ENCODE data around the gene LSG1.

The LSG1 gene

DNA sequence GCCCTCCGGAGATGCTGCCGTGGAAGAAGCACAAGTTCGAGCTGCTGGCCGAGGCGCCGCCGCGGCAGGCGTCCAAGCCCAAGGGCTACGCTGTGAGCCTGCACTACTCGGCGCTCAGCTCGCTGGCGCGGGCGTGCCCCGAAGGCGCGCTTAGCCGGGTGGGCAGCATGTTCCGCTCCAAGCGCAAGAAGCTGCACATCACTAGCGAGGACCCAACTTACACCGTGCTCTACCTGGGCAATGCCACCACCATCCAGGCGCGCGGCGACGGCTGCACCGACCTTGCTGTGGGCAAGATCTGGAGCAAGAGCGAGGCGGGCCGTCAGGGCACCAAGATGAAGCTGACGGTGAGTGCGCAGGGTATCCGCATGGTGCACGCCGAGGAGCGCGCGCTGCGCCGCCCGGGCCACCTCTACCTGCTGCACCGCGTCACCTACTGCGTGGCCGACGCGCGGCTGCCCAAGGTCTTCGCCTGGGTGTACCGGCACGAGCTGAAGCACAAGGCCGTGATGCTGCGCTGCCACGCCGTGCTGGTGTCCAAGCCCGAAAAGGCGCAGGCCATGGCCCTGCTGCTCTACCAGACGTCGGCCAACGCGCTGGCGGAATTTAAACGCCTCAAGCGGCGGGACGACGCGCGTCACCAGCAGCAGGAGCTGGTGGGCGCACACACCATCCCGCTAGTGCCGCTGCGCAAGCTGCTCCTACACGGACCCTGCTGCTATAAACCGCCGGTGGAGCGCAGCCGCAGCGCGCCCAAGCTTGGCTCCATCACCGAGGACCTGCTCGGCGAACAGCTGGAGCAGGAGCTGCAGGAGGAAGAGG, 15.0 kb upstream of the LSG1 start:
- peak; percentile 46 for DNase-seq (ENCODE audit: low spot score)

- DNase-seq (ENCODE audit: low spot score), result no peak
These were observed 14.4 kb upstream of the LSG1 start for GRCh38 chr3:194686414-194686815.

DNA sequence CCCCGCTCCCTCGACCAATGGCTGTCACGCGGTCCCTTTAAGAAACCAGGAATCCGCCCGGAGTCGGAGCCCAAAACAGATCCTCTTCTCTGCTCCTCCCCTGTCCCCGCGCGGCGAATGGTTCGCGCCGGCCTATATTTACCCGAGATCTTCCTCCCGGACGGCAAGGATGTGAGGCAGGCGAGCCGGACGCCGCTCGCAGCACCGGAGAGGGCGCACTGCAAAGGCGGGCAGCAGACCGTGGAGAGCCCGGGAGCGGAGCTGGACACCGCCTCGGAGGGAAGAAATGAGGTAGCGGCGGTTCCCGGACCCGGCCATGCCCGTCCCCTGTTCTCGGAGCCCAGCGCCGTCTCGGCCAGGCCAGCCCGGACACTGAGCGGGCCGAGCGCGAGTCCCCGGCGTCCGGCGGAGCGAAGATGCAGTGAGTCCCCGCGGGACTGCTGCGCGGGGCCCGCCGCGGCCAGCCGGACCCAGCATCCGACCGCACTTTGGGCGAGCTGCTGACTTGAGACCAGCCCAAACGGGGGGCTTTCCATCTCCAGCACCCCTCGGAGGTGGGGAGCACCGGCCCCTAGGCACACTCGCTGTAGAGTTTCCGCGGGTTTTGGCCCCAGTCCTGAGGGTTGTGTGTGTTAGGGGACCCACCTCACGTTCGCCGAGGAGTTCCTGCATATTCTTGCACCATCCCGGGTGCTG, 13.9 kb upstream of the LSG1 start, which contains the start of gene FAM43A:
TSS of gene FAM43A (plus strand) at position 166 of the 696 bp plus-strand sequence. CDS start 944 bp downstream, outside the sequence.
- DNase-seq (ENCODE audit: low spot score), result peak; percentile 90

DNA sequence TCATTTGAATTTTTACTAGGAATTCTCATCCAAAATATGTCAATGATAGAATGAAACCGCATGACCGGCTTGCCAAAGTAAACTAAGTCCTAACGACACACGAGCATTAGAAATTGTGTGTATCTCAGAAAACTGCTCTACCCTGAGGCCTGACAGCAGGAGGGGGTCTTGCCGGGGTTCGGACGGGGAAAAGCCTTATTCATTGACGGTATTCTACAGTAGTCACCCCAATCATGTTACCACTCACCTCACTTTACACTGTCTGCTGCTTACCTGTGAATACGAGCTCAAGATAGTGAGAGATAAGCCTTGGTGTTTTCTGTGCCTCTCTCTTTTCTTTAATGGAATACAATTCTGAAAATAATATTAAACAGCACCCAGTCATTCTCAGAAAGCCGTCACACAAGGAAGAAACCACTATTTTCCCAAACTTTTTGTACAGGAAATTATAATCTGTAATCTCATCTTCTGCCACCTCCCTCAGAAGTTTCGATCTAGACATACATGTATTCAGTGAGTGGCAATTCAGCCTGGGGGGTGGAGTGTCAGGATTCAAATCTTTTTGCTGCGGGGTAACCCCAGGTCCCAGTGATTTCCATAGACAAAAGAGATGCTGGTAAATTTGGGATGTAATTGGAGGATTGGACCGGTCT, 13.2 kb upstream of the LSG1 start:
- DNase-seq (ENCODE audit: low spot score), result no peak

GRCh38 chr3:194683380-194683779, 11.4 kb upstream of the LSG1 start:
- DNase-seq (ENCODE audit: low spot score), result no peak

DNA sequence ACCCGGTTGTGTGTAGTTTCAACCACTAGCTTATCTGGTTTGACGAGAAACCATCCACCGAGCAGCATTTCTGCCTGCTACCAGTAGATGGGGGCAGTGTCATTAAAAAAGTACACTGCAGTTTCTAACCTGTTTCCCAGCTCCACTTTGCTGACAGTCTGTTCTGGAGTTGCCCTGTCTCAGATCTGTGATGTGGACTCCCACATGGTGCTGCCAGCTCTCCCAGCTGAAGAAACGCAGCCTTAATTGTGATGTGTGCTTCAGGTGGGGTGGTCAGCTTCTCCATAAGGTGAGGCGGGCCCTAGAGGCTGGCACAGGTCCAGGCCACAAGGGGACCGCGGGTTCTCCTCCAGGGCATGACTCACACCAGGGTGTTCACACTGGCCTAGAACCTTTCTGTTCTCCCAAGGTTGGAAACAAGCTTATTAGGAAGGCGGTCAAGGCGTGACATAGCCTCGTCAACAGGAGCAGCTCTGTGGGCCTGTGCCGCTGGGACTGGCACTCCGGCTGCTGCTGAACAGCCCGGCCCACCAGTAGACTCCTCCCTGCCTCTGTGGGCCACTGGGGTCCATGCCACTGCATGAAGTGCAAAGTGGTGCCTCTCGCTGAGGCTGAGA, 10.8 kb upstream of the LSG1 start:
- DNase-seq (ENCODE audit: low spot score), result peak; percentile 87

GRCh38 chr3:194682189-194682693, 10.2 kb upstream of the LSG1 start:
- no peak for DNase-seq (ENCODE audit: low spot score)

DNA sequence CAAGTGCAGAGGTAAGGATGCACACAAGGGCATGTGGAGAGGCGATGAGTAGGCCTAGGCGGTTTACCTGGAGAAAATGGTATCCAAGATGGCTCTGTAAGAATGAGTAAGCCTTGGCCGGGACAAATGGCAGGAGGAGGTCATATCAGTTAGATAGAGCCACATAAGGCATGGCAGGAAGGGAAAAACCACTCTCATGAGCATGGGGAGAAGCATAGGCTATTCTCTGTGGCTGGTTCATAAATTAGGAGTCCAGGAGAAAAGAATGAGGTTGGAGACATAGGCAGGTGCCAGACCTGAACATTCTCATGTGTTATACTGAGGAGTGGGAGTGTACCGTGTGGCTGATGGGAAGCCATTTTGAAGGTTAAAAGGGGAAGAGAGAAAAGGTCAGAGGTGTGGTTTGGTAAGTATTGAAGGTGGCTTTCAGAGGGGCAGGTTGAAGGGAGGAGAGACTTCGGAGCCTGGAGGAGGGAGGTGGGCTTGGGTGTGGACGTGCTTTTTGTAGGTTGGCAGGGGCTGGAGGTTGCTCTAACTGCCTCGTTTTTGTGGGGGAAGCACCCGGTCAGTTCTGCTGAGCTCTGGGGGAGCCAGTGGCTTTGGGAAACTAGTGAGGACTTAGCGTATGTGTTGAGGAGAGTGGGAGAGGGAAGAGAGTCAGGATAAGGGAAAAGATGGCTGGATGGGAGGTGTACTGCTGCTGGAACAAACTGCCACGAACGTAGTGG, 9.1 kb upstream of the LSG1 start:
- no peak for DNase-seq (ENCODE audit: low spot score)

GRCh38 chr3:194676471-194676870, 4.5 kb upstream of the LSG1 start:
- no peak for DNase-seq (ENCODE audit: low spot score)

DNA sequence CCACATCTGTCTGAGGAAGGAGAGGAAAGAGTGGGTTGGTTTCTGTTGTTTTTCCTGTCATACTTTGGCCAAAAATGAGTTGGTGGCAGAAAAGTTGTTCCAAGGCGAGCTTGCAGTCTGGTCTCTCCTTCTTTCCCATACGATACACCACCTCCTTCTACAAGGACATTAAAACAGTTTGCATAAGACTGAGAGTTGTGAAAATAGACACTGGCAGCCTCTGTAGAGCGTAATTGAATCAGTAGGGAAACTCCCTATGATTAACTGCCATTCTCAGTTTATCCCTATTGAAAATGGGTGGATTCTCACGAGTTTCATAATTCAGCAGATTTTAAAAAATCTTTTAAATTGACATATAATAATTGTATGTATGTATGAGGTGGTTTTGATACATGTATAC, 3.7 kb upstream of the LSG1 start:
- no peak for DNase-seq (ENCODE audit: low spot score)

DNA sequence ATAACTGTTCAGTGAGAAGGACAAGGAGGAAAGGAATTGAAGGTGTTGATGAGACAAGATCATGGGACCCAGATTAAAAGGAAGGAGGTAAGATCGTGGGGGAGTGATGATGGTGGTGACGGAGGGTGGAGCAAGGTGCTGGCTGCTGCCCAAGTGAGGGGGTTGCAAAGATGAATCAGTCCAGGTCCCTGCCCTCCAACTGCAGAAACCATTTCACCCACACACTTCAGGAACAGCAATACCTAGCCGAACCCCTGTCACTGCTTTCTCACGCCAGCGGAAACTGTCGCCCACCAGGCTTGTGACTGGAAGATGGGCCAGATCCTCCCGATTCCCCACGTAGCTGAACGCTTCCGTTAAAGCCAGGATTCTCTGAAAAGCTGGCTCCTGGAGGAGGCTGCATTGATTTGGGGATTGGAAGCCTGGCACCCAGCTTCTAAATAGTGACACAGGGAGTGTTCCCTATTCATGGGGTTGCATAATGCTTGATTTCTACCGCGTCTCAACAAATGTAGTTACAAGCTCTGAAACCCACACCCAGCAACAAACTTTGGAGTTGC, 3.2 kb upstream of the LSG1 start:
- no peak for DNase-seq (ENCODE audit: low spot score)

DNA sequence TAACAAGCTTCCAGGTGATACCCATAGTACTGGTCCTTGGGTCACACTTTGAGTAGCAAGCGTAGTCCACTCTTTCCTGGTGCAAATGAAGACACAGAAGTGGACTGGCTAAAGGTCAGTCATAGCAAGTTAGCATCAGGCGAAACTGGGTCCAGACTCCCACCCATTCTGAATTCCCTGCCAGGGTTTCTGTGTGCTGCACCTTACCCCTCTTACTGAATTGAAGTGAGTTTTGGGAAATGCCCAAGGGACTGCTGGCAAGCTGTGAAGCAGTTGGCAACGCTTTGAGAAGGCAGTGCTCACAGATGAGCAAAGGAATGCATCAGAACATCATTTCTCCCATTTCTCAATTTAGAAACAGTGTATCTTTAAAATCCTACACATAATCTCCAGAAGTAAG, 1.8 kb upstream of the LSG1 start:
- DNase-seq (ENCODE audit: low spot score), result no peak

DNA sequence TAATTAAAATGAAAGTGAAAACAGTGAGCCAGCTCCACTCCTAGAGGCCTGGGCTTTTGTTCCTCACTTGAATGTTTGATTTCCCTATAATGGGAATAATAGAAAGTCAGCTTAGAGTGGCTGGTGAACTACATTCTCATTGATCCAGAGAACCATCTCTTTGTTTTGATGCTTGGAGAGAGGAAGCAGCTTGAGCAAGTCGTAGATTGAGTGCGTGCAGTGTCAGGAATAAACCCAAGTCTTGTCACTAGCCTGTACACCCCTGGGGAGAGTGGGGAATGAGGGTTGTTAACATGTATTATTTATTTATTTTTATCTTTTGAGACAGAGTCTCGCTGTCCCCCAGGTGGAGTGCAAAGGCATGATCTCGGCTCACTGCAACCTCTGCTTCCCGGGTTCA, 885 bp upstream of the LSG1 start:
- DNase-seq (ENCODE audit: low spot score), result no peak

GRCh38 chr3:194671511-194671899, 486 bp downstream of the LSG1 start:
- DNase-seq (ENCODE audit: low spot score), result peak; percentile 36

DNA sequence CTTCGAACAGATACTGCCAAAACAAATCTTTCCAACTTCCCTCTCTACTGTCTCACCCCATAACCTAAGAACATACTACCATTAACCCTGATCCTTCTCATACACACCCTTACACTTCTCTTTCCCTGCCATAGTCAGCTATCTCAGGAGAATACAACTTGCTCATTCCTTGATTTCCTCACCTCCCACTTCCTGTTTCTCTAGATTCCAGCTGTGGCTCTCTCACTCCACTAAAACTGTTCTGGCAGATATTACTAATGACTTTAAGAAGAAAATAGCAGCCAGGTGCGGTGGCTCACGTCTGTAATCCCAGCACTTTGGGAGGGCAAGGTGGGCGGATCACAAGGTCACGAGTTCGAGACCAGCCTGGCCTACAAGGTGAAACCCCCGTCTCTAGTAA, 4.6 kb downstream of the LSG1 start:
- no peak for DNase-seq (ENCODE audit: low spot score)

DNA sequence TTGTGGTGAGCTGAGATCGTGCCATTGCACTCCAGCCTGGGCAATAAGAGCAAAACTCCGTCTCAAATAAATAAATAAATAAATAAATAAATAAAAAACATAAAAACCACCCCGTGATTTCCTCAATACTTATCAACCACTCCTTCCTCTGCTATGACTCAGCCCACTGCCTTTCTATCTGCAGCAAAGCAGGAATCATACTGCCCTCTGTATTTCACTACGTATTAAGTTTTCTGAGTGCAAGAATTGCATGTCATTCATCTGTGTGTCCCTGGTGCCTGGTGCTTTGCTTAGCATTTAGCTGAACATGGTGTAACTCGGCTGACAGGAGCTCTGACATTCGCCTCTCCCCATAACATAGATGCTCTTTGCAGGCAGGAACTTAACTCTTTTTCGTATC, 7.1 kb downstream of the LSG1 start:
- DNase-seq (ENCODE audit: low spot score), result no peak

DNA sequence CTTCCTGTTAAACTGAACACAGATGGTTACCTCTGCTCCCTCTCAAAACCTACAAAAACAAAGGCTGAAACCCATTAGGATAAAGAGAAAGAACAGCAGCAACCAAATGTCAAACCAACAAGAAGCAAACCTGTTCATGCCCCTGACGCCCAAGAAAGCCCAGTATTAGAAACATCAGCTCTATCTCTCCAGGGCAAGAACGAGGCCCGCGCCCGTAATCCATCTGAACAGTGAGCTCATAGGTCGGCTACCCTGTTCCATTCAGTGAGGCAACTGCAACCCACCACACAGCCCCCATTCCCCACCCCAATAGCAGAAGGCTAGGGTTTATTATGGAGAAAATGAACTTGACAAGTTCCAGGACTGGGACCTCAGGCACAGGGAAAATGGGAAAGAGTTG, 10.0 kb downstream of the LSG1 start:
- no peak for DNase-seq (ENCODE audit: low spot score)

- no peak for DNase-seq (ENCODE audit: low spot score)
These were observed 10.6 kb downstream of the LSG1 start for GRCh38 chr3:194661374-194661773.

GRCh38 chr3:194659778-194660177, 12.2 kb downstream of the LSG1 start:
- no peak for DNase-seq (ENCODE audit: low spot score)

DNA sequence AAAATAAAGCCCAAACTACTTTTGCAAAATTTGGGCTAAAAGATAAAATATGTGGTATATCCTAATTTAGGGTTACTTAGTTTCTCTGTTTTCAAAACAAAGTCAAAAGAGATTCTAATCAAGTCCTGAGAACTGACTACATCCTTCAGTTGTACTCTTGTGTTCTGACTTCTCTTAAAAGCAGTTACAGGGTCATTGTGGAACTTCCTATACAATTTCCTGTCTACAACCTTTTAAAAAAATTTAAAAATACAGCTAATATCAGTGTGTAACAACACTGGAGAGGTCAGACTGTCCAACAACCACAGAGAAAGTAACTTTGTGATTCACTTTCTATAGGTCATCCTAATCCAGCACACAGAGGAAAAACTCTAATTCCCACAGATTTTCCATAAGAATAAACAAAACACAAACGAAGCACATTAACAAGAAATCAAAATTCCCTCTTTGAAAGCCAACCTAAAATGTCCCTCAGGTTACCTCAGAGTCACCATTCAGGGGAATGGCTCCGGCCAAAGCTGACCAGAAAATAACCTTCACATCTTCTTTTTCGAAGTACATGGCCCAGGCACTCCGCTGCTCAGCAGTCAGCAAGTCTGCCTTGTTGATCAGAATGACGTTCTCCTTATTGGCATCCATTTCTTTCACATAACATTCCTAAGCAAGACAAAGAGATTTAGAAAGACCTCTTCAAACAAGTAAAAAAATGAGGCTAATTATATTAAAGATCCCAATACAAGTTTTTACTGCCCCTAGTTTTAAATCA, 13.3 kb downstream of the LSG1 start:
- no peak for DNase-seq (ENCODE audit: low spot score)

- DNase-seq (ENCODE audit: low spot score), result no peak
These were observed 14.6 kb downstream of the LSG1 start for GRCh38 chr3:194657439-194657838.
